SK-N-SH (cell line): ENCODE measurements around the gene EHD3. TPM values are rescaled to one million over a fixed set of nuclear protein-coding genes. Genes with fewer than 3 reads are reported as not detected.

Experiments
- CTCF ChIA-PET: fragments of 300-600, 350-600 bp; formaldehyde crosslinking; extraction: SDS; loops from one replicate; lab custom pipeline; 2021; lab: Yijun Ruan, JAX
- POLR2A ChIA-PET: fragments of 350-600 bp; sonication (Branson Sonifier 250); formaldehyde crosslinking; extraction: SDS; loops from one replicate; lab custom pipeline; 2020; ENCODE audit warnings: antibody characterized with exemption, inconsistent platforms; lab: Yijun Ruan, JAX
- DNase-seq: peaks from one replicate; pipeline ENCODE4 v3.0.0; 2012
- H2AFZ ChIP-seq: fragments of 200-600 bp; sonication (generic); 2 replicates; pipeline ENCODE4 v1.8.1; 2016; ENCODE audit warnings: antibody characterized with exemption, mild to moderate bottlenecking, low read depth
- H3F3A ChIP-seq: fragments of 200-600 bp; sonication (generic); replicated peaks from 2 replicates; pipeline ENCODE3; 2016; ENCODE audit warnings: antibody characterized with exemption, mild to moderate bottlenecking; ENCODE audit not compliant: insufficient read depth
- H3K27ac ChIP-seq, 2 experiments: fragments of 200-500 bp in 1 of 2; fragments of 200-600 bp in 1 of 2; sonication (Bioruptor generic) in 1 of 2; sonication (generic), shearing (Covaris generic) in 1 of 2; 2 replicates each; pipeline versions ENCODE4 v1.5.1 to v1.6.1; 2014 to 2016; ENCODE audit warnings: low read depth in 2 of 2, inconsistent platforms in 1 of 2, low read length in 1 of 2, mild to moderate bottlenecking in 1 of 2, mixed read lengths in 1 of 2
- H3K27me3 ChIP-seq: fragments of 200-600 bp; sonication (generic), shearing (Covaris generic); 2 replicates; pipeline ENCODE4 v1.6.1; 2016; ENCODE audit warnings: mixed run types; ENCODE audit not compliant: insufficient read depth
- H3K36me3 ChIP-seq, 2 experiments: fragments of 200-500 bp in 1 of 2; fragments of 200-600 bp in 1 of 2; sonication (Bioruptor generic) in 1 of 2; sonication (generic) in 1 of 2; replicated peaks in 1 of 2; 2 replicates each; pipeline versions ENCODE3 to v1.5.1; 2014 to 2016; ENCODE audit warnings: low read length in 1 of 2, mild to moderate bottlenecking in 1 of 2; ENCODE audit not compliant: insufficient read depth in 2 of 2, control insufficient read depth in 1 of 2
- H3K4me1 ChIP-seq, 2 experiments: fragments of 200-500 bp in 1 of 2; fragments of 200-600 bp in 1 of 2; sonication (Bioruptor generic) in 1 of 2; sonication (generic), shearing (Covaris generic) in 1 of 2; 2 replicates each; pipeline versions ENCODE4 v1.5.1 to v1.6.1; 2014 to 2016; ENCODE audit warnings: low read depth in 1 of 2, low read length in 1 of 2, mixed run types in 1 of 2; ENCODE audit not compliant: insufficient read depth in 2 of 2, control insufficient read depth in 1 of 2
- H3K4me2 ChIP-seq: fragments of 200-600 bp; sonication (generic), shearing (Covaris generic); 2 replicates; pipeline ENCODE4 v1.6.1; 2017; ENCODE audit warnings: mixed run types
- H3K4me3 ChIP-seq, 2 experiments: fragments of 200-500 bp in 1 of 2; fragments of 200-600 bp in 1 of 2; sonication (Bioruptor generic) in 1 of 2; sonication (generic), shearing (Covaris generic) in 1 of 2; 2 replicates each; pipeline versions ENCODE4 v1.5.1 to v1.8.1; 2014 to 2016; ENCODE audit warnings: low read depth in 2 of 2, inconsistent platforms in 1 of 2, low read length in 1 of 2, mild to moderate bottlenecking in 1 of 2, mixed read lengths in 1 of 2, moderate library complexity in 1 of 2
- H3K79me2 ChIP-seq: fragments of 200-600 bp; sonication (generic); 2 replicates; pipeline ENCODE4 v1.8.1; 2017; ENCODE audit warnings: mild to moderate bottlenecking; ENCODE audit not compliant: insufficient read depth
- H3K9ac ChIP-seq: fragments of 200-600 bp; sonication (generic); 2 replicates; pipeline ENCODE4 v1.6.1; 2017; ENCODE audit warnings: mixed run types
- H3K9me2 ChIP-seq: fragments of 200-600 bp; sonication (generic); 2 replicates; pipeline ENCODE4 v1.6.1; 2017; ENCODE audit warnings: mixed run types
- H3K9me3 ChIP-seq: fragments of 200-600 bp; sonication (generic); 2 replicates; pipeline ENCODE4 v1.6.1; 2017; ENCODE audit warnings: mixed run types, mild to moderate bottlenecking, moderate library complexity
- H4K20me1 ChIP-seq: fragments of 200-600 bp; sonication (generic); 2 replicates; pipeline ENCODE4 v1.6.1; 2017; ENCODE audit warnings: mild to moderate bottlenecking, mixed run types; ENCODE audit not compliant: insufficient read depth
- CHD2 ChIP-seq: fragments of 150-350 bp; IDR thresholded peaks from 2 replicates; pipeline ENCODE4 v1.6.1; 2018; ENCODE audit warnings: low read length; ENCODE audit not compliant: partially characterized antibody
- CTCF ChIP-seq: fragments of 200-600 bp; sonication (generic); IDR thresholded peaks from 2 replicates; pipeline ENCODE4 v1.6.1; 2017; ENCODE audit warnings: antibody characterized with exemption, mild to moderate bottlenecking, moderate library complexity
- EZH2phosphoT487 ChIP-seq: fragments of 200-600 bp; sonication (generic); IDR thresholded peaks from 2 replicates; pipeline ENCODE4 v1.6.1; 2017; ENCODE audit warnings: low read depth, mixed run types, mild to moderate bottlenecking, antibody characterized with exemption, moderate library complexity, borderline replicate concordance
- FOXJ3 ChIP-seq: sonication (generic); formaldehyde crosslinking; IDR thresholded peaks from 2 replicates; pipeline ENCODE4 v1.5.1; 2020; ENCODE audit warnings: mild to moderate bottlenecking, missing genetic modification reagents
- GABPA ChIP-seq: IDR thresholded peaks from 2 replicates; pipeline ENCODE4 v1.4.0; 2012; ENCODE audit warnings: low read depth, mild to moderate bottlenecking
- GATA2 ChIP-seq: sonication (generic); formaldehyde crosslinking; IDR thresholded peaks from 2 replicates; pipeline ENCODE4 v1.5.0; 2020; ENCODE audit warnings: mild to moderate bottlenecking, missing genetic modification reagents
- POLR2AphosphoS5 ChIP-seq: IDR thresholded peaks from 2 replicates; pipeline ENCODE4 v1.6.1; 2012; ENCODE audit warnings: low read depth, low read length
- RCOR1 ChIP-seq: fragments of 150-350 bp; IDR thresholded peaks from 2 replicates; pipeline ENCODE4 v1.6.1; 2017; ENCODE audit warnings: antibody characterized with exemption, low read length
- REST ChIP-seq: IDR thresholded peaks from 2 replicates; pipeline ENCODE4 v1.6.1; 2012; ENCODE audit warnings: mild to moderate bottlenecking, low read depth, low read length, moderate library complexity
- RXRA ChIP-seq: IDR thresholded peaks from 2 replicates; pipeline ENCODE4 v1.4.0; 2012; ENCODE audit warnings: low read depth, mild to moderate bottlenecking, borderline replicate concordance
- TAF1 ChIP-seq: IDR thresholded peaks from 2 replicates; pipeline ENCODE4 v1.6.1; 2012; ENCODE audit warnings: low read depth, mild to moderate bottlenecking, low read length, moderate library complexity, borderline replicate concordance
- WGBS: methylation state at CpG from one replicate; pipeline ENCODE4 v1.1.6; 2017; ENCODE audit warnings: low lambda C conversion rate; 5-methylcytosine and 5-hydroxymethylcytosine counted together
- polyA plus RNA-seq, 3 experiments: library from polyadenylated mRNA; depleted of rRNA; stranded (reverse); fragments of >200 nt; gene quantifications; 2 replicates each; pipeline ENCODE4 v1.2.3, GENCODE V29; 2012
- TF ChIP-seq, protein P1 (sequence below): IDR thresholded peaks from 2 replicates; pipeline ENCODE4 v1.4.0; 2012; ENCODE audit warnings: low read depth, borderline replicate concordance

EHD3 gene
- polyA plus RNA-seq, 1 of the 3 experiments (the other 2 are of a cell fraction) = 45.4 TPM

DNA sequence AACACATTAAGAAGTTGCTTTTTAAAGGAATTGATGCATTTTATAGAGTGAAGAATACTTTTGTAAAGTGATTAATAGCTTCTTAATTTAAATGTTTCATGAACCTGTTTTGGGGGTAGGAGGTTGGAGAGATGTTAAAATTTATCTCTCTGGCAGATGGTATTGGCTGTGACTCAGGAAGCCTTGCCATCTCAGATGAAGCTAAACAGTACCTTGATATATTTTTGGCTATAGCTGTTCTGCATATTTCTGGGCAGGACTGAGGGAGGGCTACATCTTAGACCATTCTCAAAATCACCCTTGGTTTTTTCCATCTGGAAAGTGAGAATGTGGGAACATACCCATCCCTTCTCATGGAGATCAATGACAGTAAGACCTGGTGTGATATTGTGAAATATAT is 30.0 kb upstream of the EHD3 start:
- no peaks in the 10 kb centered on the region for H3K9me3 ChIP-seq
- no peak overlapping the region for H3K9ac ChIP-seq
- ChIA-PET POLR2A (no interaction called here), CTCF (interaction anchor here (0.6 to 2.2 kb wide), 5 partner anchors 10 to 130 kb away, joined by 3 to 8 read pairs (median 5); partner anchors contain the start of gene EHD3)
- H3K27me3 ChIP-seq = no peaks in the 10 kb centered on the region
- TF ChIP-seq, protein P1, sequence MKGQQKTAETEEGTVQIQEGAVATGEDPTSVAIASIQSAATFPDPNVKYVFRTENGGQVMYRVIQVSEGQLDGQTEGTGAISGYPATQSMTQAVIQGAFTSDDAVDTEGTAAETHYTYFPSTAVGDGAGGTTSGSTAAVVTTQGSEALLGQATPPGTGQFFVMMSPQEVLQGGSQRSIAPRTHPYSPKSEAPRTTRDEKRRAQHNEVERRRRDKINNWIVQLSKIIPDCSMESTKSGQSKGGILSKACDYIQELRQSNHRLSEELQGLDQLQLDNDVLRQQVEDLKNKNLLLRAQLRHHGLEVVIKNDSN = no peak
- TF ChIP-seq GATA2 (CRISPR knock-in tag) = no peak
- no peak overlapping the region for H3K4me3 ChIP-seq
- no peaks in the 10 kb centered on the region for H3K36me3 ChIP-seq
- no peaks in the 10 kb centered on the region for H3K79me2 ChIP-seq
- H3K4me2 ChIP-seq = no peak overlapping the region
- no peaks in the 10 kb centered on the region for H4K20me1 ChIP-seq
- no peaks in the 10 kb centered on the region; a peak in 1 of 4 replicates for H3K4me1 ChIP-seq
- H2AFZ ChIP-seq = no peak overlapping the region
- DNase-seq = no peak
- H3K27ac ChIP-seq = no peak overlapping the region
- H3F3A ChIP-seq = no peaks in the 10 kb centered on the region
- no peaks in the 10 kb centered on the region for H3K9me2 ChIP-seq

DNA sequence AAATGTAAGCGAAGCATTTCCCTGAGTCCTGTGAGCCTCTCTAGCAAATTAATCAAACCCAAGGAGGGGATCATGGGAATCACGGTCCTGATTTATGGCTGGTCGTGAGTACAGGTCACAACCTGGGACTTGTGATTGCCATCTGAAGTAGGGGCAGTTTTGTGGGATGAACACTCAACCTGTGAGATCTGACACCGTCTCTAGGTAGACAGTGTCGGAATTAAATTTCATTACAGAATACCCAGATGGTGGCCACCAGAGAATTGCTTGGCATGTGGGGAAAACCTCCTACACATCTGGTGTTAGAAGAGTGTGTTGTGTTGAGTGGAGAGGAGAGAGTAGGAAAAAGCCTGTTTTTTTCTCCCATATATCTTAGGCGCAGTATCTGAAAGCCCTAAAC is 29.2 kb upstream of the EHD3 start:
- Histone ChIP-seq H3K4me2 (no peak overlapping the region), H3K9me3 (no peaks in the 10 kb centered on the region), H4K20me1 (no peaks in the 10 kb centered on the region), H3K27me3 (no peaks in the 10 kb centered on the region), H3F3A (no peaks in the 10 kb centered on the region), H3K79me2 (no peaks in the 10 kb centered on the region), H3K36me3 (no peaks in the 10 kb centered on the region), H2AFZ (no peak overlapping the region), H3K4me3 (no peak overlapping the region), H3K9ac (no peak overlapping the region), H3K9me2 (no peaks in the 10 kb centered on the region), H3K27ac (no peak overlapping the region), H3K4me1 (no peaks in the 10 kb centered on the region; a peak in 1 of 4 replicates)
- TF ChIP-seq EZH2phosphoT487 (no peak), POLR2AphosphoS5 (no peak), FOXJ3 (no peak), GABPA (no peak), RCOR1 (no peak), CTCF (no peak)
- 75% methylated on average over 6 of the region's 6 CpGs for WGBS
- DNase-seq = no peak
- ChIA-PET CTCF (interaction anchor here (0.8 to 2.2 kb wide), 3 partner anchors 34 to 1041 kb away, joined by 3 to 8 read pairs (median 3); no protein-coding TSS in a partner anchor), POLR2A (no interaction called here)

GRCh38 chr2:31205186-31205585 is 28.8 kb upstream of the EHD3 start:
- H2AFZ ChIP-seq = no peak overlapping the region
- H3K27me3 ChIP-seq = no peaks in the 10 kb centered on the region
- H3K9me2 ChIP-seq = no peaks in the 10 kb centered on the region
- WGBS = 58% methylated on average over 4 of the region's 9 CpGs
- no peaks in the 10 kb centered on the region for H3K79me2 ChIP-seq
- no peak for TF ChIP-seq REST
- TF ChIP-seq POLR2AphosphoS5 = no peak
- TF ChIP-seq TAF1 = no peak
- no peak for TF ChIP-seq RXRA
- TF ChIP-seq EZH2phosphoT487 = no peak
- no peak for TF ChIP-seq CHD2
- no peak overlapping the region for H3K4me3 ChIP-seq
- no peaks in the 10 kb centered on the region for H3K36me3 ChIP-seq
- no peak for DNase-seq
- H3F3A ChIP-seq = no peaks in the 10 kb centered on the region
- no peaks in the 10 kb centered on the region for H3K9me3 ChIP-seq
- H4K20me1 ChIP-seq = no peaks in the 10 kb centered on the region
- H3K4me2 ChIP-seq = no peak overlapping the region
- no peaks in the 10 kb centered on the region; a peak in 1 of 4 replicates for H3K4me1 ChIP-seq
- CTCF ChIA-PET = interaction anchor here (1.0 kb wide), 1 partner anchor 35 kb away, joined by 3 read pairs; no protein-coding TSS in a partner anchor
- no peak overlapping the region for H3K27ac ChIP-seq
- POLR2A ChIA-PET = interaction anchor here (0.6 kb wide), 1 partner anchor 89 kb away, joined by 5 read pairs; no protein-coding TSS in a partner anchor
- H3K9ac ChIP-seq = no peak overlapping the region
